NCI-H1105 (cell line): Measurements from ENCODE around the gene CALCR.
A peak's percentile ranks its signal among the peaks of the same experiment; 100 is the strongest.

ENCODE experiments used
- DNase-seq: peaks from one replicate; lab custom pipeline; 2025; lab: John Stamatoyannopoulos, UW

Gene CALCR

GRCh38 chr7:93448176-93448575 is 126.3 kb downstream of the CALCR start:
- no peak for DNase-seq

- no peak for DNase-seq
Measured at GRCh38 chr7:93447509-93447908, 127.0 kb downstream of the CALCR start.

GRCh38 chr7:93442478-93443224 is 131.9 kb downstream of the CALCR start:
- DNase-seq, result peak; percentile 40

GRCh38 chr7:93435791-93436190 is 138.7 kb downstream of the CALCR start:
- DNase-seq, result no peak

GRCh38 chr7:93432130-93432529 is 142.4 kb downstream of the CALCR start:
- DNase-seq, result no peak

GRCh38 chr7:93430917-93431588 is 143.5 kb downstream of the CALCR start:
- no peak for DNase-seq

GRCh38 chr7:93429563-93429962 is 145.0 kb downstream of the CALCR start:
- no peak for DNase-seq

- no peak for DNase-seq
Measured at GRCh38 chr7:93427107-93427506, 147.4 kb downstream of the CALCR start.

- DNase-seq, result no peak
Measured at GRCh38 chr7:93426155-93426696, 148.3 kb downstream of the CALCR start.

GRCh38 chr7:93414574-93414973 is 159.9 kb downstream of the CALCR start:
- DNase-seq, result no peak

- no peak for DNase-seq
Measured at GRCh38 chr7:93409324-93409723, 165.2 kb downstream of the CALCR start.

GRCh38 chr7:93407239-93407638 is 167.3 kb downstream of the CALCR start:
- DNase-seq, result no peak

- DNase-seq, result no peak
Measured at GRCh38 chr7:93402944-93403343, 171.6 kb downstream of the CALCR start.

- DNase-seq, result no peak
Measured at GRCh38 chr7:93399642-93400041, 174.9 kb downstream of the CALCR start.

GRCh38 chr7:93392984-93393383 is 181.5 kb downstream of the CALCR start:
- DNase-seq, result no peak

GRCh38 chr7:93390660-93391059 is 183.9 kb downstream of the CALCR start:
- no peak for DNase-seq

GRCh38 chr7:93382362-93382761 is 192.2 kb downstream of the CALCR start:
- no peak for DNase-seq

GRCh38 chr7:93378131-93378760 is 196.3 kb downstream of the CALCR start:
- DNase-seq, result no peak

GRCh38 chr7:93375603-93376002 is 198.9 kb downstream of the CALCR start:
- no peak for DNase-seq
